ENCODE results near the gene AMFR. TPM values are rescaled to one million over a fixed set of nuclear protein-coding genes. Genes with fewer than 3 reads are reported as not detected.

Gene AMFR
- total and polyA plus RNA-seq, 2 of the 13 experiments (the other 11 are each of a cell fraction or from before 2014, with no cell fraction given) = 52.9 to 108 TPM

DNA sequence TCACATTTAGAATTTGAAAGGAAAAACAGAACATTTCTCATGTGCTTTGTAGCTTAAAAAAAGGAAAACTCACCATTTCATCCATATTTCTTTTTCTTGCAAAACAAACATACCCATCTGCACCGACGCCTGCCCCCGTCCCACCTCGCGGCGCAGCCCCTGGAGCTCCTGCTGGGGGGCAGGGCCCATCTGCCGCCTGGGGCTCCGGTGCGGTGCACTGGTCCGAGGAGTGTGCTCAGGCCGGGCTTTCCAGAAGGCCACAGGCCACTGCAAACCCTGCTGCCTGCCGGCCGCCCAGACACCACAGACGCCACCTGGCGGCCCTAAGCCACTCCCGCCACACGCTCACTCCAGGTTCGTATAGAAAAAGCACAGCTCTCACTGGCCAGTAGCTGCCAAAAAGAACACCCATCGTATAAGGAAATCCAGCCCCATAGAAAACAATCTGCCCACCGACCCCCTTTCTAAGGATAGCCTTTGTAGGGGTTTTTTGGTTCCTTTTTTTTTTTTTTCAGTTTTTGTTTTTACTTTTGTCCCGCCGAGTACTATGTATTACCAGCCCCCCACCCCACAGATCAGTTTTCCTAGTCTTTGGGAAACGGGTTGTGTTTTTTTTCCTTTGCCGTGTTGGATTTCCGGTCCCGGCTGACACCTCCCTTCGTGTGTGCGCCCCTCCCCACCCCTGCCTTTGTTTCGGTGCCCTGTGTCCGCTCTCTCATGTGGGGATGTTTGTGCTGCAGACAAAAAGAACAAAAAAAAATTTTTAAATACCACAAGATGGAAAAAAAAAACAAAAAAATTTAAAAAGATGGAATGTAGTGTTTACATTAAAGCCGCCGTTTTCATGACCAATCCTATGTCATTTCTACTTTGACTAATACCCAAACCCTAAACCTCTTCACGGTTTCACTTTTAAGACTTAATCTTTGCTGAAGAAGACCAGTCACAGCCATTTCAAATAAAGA, 68.8 kb downstream of the AMFR start (continued):
- peak; percentile 69; the same call in 1 of the 2 replicates for TF ChIP-seq FOXK1 (CRISPR knock-in tag; IDR thresholded peaks at IDR 0.05; ENCODE audit: borderline replicate concordance, low read depth)
- TF ChIP-seq ETV6 (CRISPR knock-in tag; conservative IDR thresholded peaks at IDR 0.05) = no peak
- no peak for TF ChIP-seq RFX5 (IDR thresholded peaks at IDR 0.05; ENCODE audit: low read depth, low read length)
- no peak for TF ChIP-seq SETDB1 (CRISPR knock-in tag; IDR thresholded peaks at IDR 0.05; ENCODE audit: borderline replicate concordance)
- peak; percentile 55; the same call in 1 of the 2 replicates for TF ChIP-seq CEBPG (CRISPR knock-in tag; IDR thresholded peaks at IDR 0.05)
- TF ChIP-seq MAZ (IDR thresholded peaks at IDR 0.05; ENCODE audit: borderline replicate concordance, low read depth, low read length) = no peak; the same call in 1 of the 2 replicates
- TF ChIP-seq MAZ (CRISPR knock-in tag; IDR thresholded peaks at IDR 0.05; ENCODE audit: low read depth) = peak; percentile 82
- no peak for TF ChIP-seq RBM22 (optimal IDR thresholded peaks at IDR 0.05; ENCODE audit: low read length)
- 0 out of 2 replicates have a peak, but pooled peaks have one; percentile 7 for TF ChIP-seq NAIF1 (CRISPR knock-in tag; IDR thresholded peaks at IDR 0.05; ENCODE audit: borderline replicate concordance)
- TF ChIP-seq ZNF709 (CRISPR knock-in tag; IDR thresholded peaks at IDR 0.05) = no peak
- TF ChIP-seq, protein P1, sequence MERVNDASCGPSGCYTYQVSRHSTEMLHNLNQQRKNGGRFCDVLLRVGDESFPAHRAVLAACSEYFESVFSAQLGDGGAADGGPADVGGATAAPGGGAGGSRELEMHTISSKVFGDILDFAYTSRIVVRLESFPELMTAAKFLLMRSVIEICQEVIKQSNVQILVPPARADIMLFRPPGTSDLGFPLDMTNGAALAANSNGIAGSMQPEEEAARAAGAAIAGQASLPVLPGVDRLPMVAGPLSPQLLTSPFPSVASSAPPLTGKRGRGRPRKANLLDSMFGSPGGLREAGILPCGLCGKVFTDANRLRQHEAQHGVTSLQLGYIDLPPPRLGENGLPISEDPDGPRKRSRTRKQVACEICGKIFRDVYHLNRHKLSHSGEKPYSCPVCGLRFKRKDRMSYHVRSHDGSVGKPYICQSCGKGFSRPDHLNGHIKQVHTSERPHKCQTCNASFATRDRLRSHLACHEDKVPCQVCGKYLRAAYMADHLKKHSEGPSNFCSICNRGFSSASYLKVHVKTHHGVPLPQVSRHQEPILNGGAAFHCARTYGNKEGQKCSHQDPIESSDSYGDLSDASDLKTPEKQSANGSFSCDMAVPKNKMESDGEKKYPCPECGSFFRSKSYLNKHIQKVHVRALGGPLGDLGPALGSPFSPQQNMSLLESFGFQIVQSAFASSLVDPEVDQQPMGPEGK (CRISPR knock-in tag; IDR thresholded peaks at IDR 0.05) = peak; percentile 79
- no peak for TF ChIP-seq ZFYVE20 (CRISPR knock-in tag; IDR thresholded peaks at IDR 0.05; ENCODE audit: borderline replicate concordance, low read depth)
- peak; percentile 45; the same call in 1 of the 2 replicates for TF ChIP-seq MEF2D (CRISPR knock-in tag; IDR thresholded peaks at IDR 0.05)
- 0 out of 2 replicates have a peak, but pooled peaks have one; percentile 48 for TF ChIP-seq ZNF878 (CRISPR knock-in tag; IDR thresholded peaks at IDR 0.05)
- TF ChIP-seq, protein P2, sequence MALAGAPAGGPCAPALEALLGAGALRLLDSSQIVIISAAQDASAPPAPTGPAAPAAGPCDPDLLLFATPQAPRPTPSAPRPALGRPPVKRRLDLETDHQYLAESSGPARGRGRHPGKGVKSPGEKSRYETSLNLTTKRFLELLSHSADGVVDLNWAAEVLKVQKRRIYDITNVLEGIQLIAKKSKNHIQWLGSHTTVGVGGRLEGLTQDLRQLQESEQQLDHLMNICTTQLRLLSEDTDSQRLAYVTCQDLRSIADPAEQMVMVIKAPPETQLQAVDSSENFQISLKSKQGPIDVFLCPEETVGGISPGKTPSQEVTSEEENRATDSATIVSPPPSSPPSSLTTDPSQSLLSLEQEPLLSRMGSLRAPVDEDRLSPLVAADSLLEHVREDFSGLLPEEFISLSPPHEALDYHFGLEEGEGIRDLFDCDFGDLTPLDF (CRISPR knock-in tag; IDR thresholded peaks at IDR 0.05) = 0 out of 2 replicates have a peak, but pooled peaks have one; percentile 26
- TF ChIP-seq, protein P3, sequence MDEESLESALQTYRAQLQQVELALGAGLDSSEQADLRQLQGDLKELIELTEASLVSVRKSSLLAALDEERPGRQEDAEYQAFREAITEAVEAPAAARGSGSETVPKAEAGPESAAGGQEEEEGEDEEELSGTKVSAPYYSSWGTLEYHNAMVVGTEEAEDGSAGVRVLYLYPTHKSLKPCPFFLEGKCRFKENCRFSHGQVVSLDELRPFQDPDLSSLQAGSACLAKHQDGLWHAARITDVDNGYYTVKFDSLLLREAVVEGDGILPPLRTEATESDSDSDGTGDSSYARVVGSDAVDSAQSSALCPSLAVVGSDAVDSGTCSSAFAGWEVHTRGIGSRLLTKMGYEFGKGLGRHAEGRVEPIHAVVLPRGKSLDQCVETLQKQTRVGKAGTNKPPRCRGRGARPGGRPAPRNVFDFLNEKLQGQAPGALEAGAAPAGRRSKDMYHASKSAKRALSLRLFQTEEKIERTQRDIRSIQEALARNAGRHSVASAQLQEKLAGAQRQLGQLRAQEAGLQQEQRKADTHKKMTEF (CRISPR knock-in tag; IDR thresholded peaks at IDR 0.05) = peak; percentile 79; the same call in 1 of the 2 replicates
- no peak for TF ChIP-seq ZNF382 (CRISPR knock-in tag; IDR thresholded peaks at IDR 0.05; ENCODE audit: borderline replicate concordance)
- TF ChIP-seq GABPB1 (CRISPR knock-in tag; IDR thresholded peaks at IDR 0.05) = peak; percentile 82
- peak; percentile 82; the same call in 1 of the 2 replicates for TF ChIP-seq ZNF556 (CRISPR knock-in tag; IDR thresholded peaks at IDR 0.05; ENCODE audit: borderline replicate concordance)
- TF ChIP-seq, protein P4, sequence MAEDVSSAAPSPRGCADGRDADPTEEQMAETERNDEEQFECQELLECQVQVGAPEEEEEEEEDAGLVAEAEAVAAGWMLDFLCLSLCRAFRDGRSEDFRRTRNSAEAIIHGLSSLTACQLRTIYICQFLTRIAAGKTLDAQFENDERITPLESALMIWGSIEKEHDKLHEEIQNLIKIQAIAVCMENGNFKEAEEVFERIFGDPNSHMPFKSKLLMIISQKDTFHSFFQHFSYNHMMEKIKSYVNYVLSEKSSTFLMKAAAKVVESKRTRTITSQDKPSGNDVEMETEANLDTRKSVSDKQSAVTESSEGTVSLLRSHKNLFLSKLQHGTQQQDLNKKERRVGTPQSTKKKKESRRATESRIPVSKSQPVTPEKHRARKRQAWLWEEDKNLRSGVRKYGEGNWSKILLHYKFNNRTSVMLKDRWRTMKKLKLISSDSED (CRISPR knock-in tag; IDR thresholded peaks at IDR 0.05) = no peak
- peak; percentile 56; the same call in 1 of the 2 replicates for TF ChIP-seq ZNF441 (CRISPR knock-in tag; IDR thresholded peaks at IDR 0.05; ENCODE audit: borderline replicate concordance)
- peak; percentile 79 for TF ChIP-seq SMC3 (IDR thresholded peaks at IDR 0.05; ENCODE audit: low read length)
- TF ChIP-seq PHF5A (CRISPR knock-in tag; IDR thresholded peaks at IDR 0.05; ENCODE audit: low read depth, unreplicated experiment) = peak; percentile 36
